Endodermal cell (in vitro differentiated cells): ENCODE results near the gene MYRIP. TPM values are rescaled to one million over a fixed set of nuclear protein-coding genes. Genes with fewer than 3 reads are reported as not detected.

Source experiments
- DNase-seq: peaks from one replicate; pipeline ENCODE4 v3.0.0-alpha.2; 2017
- H3K27ac ChIP-seq: 2 replicates; pipeline ENCODE4 v1.5.1; 2013; ENCODE audit warnings: mild to moderate bottlenecking, low read depth, low read length, moderate library complexity
- H3K27me3 ChIP-seq: 2 replicates; pipeline ENCODE4 v1.6.1; 2013; ENCODE audit warnings: mild to moderate bottlenecking, low read length, moderate library complexity; ENCODE audit not compliant: insufficient read depth, control insufficient read depth, poor library complexity, severe bottlenecking
- H3K36me3 ChIP-seq: 2 replicates; pipeline ENCODE4 v1.7.0; 2013; ENCODE audit warnings: mild to moderate bottlenecking, low read length, moderate library complexity; ENCODE audit not compliant: control insufficient read depth, insufficient read depth
- H3K4me1 ChIP-seq: one replicate; pipeline ENCODE4 v1.7.0; 2013; ENCODE audit warnings: low read length; ENCODE audit not compliant: control insufficient read depth, insufficient read depth
- H3K4me3 ChIP-seq: 2 replicates; pipeline ENCODE4 v1.5.1; 2013; ENCODE audit warnings: mild to moderate bottlenecking, low read length, moderate library complexity
- H3K9ac ChIP-seq: 2 replicates; pipeline ENCODE4 v1.6.1; 2013; ENCODE audit warnings: mild to moderate bottlenecking, low read length, moderate library complexity; ENCODE audit not compliant: poor library complexity, severe bottlenecking; ENCODE audit errors: extremely low read depth
- H3K9me3 ChIP-seq: 2 replicates; pipeline ENCODE4 v1.6.1; 2013; ENCODE audit warnings: mild to moderate bottlenecking, low read length, moderate library complexity; ENCODE audit not compliant: control insufficient read depth
- H3K27ac Mint-ChIP-seq: 2 replicates; pipeline ENCODE4 v1.8.0; 2020; ENCODE audit warnings: mixed read lengths
- H3K27me3 Mint-ChIP-seq: 2 replicates; pipeline ENCODE4 v1.8.0; 2021; ENCODE audit warnings: mild to moderate bottlenecking, mixed read lengths; ENCODE audit not compliant: insufficient read depth
- H3K36me3 Mint-ChIP-seq: 2 replicates; pipeline ENCODE4 v1.8.0; 2020; ENCODE audit warnings: low read depth, mixed read lengths
- H3K4me1 Mint-ChIP-seq: 2 replicates; pipeline ENCODE4 v1.8.0; 2020; ENCODE audit warnings: mixed read lengths
- H3K4me3 Mint-ChIP-seq: 2 replicates; pipeline ENCODE4 v1.8.0; 2020; ENCODE audit warnings: mild to moderate bottlenecking, moderate library complexity, mixed read lengths
- H3K9me3 Mint-ChIP-seq: 2 replicates; pipeline ENCODE4 v1.8.0; 2020; ENCODE audit warnings: mild to moderate bottlenecking, mixed read lengths
- WGBS, 2 experiments: methylation state at CpG; one replicate each; pipeline versions ENCODE4 v1.1.5 to v1.1.7; 2013; ENCODE audit warnings: missing lambda C conversion rate in 2 of 2, mixed read lengths in 1 of 2; ENCODE audit not compliant: insufficient coverage in 1 of 2, insufficient read length in 1 of 2; 5-methylcytosine and 5-hydroxymethylcytosine counted together
- total RNA-seq, 2 donors: library from RNA; stranded (reverse); fragmentation: NEBNext Ultra II Directional in 1 of 2; extraction: Animal tissue kit (Norgen Biotek cat#: 25700) in 1 of 2; gene quantifications; 2 replicates in 1 of 2; 3 replicates in 1 of 2; pipeline ENCODE4 v1.2.1, GENCODE V29; 2021
- TF ChIP-seq, protein P1 (sequence below): fragments of 200-600 bp; sonication (generic); conservative IDR thresholded peaks from 2 replicates; pipeline ENCODE4 v1.5.0; 2021; ENCODE audit warnings: antibody characterized with exemption, mild to moderate bottlenecking

MYRIP gene
- total RNA-seq, 2 donors from 2014 or later: 4.3 to 4.6 TPM

DNA sequence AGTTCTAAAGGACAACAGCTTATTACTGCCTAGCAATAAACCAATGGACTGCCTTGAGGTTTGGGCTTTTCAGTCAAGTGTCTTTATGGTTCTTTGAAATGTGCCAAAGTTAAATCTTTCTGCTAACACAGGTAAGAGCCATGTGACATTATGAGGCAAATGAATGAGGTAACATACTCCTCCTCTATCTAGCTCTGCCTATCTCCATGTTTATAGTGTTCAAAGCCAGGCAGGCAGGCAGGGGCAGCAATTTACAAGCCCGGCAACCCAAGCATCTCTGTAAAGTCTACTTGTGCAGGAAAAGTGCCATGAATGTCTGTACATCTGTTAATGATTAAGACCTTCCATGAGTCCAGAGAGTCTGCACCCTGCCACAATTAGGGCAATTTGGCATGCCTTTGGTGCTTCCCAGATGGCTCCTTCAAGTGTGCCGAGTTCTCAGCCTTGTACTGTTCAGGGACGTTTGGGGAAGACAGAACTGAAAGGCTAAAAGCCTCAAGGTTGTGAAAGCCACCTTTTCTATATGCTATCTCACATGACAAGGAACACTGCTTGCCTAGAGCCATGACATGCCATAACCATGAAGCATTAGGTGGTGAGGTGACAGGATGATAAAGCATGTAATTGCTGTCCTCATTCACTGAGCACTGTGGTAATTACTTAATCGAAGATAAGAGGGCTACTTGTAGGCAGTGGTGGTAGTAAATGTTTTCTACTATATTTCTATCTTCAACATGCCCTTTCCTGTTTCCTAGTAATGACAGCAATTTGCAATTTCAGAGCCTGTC, 458.7 kb downstream of the MYRIP start:
- H3K4me3 Mint-ChIP-seq: no peak overlapping the region
- TF ChIP-seq, protein P1, sequence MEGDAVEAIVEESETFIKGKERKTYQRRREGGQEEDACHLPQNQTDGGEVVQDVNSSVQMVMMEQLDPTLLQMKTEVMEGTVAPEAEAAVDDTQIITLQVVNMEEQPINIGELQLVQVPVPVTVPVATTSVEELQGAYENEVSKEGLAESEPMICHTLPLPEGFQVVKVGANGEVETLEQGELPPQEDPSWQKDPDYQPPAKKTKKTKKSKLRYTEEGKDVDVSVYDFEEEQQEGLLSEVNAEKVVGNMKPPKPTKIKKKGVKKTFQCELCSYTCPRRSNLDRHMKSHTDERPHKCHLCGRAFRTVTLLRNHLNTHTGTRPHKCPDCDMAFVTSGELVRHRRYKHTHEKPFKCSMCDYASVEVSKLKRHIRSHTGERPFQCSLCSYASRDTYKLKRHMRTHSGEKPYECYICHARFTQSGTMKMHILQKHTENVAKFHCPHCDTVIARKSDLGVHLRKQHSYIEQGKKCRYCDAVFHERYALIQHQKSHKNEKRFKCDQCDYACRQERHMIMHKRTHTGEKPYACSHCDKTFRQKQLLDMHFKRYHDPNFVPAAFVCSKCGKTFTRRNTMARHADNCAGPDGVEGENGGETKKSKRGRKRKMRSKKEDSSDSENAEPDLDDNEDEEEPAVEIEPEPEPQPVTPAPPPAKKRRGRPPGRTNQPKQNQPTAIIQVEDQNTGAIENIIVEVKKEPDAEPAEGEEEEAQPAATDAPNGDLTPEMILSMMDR: no peak
- H3K36me3 ChIP-seq: no peaks in the 10 kb centered on the region
- H3K9ac ChIP-seq: no peak overlapping the region
- H3K27ac Mint-ChIP-seq: no peak overlapping the region
- 88% methylated on average over 2 to 4 of the region's 4 CpGs for WGBS, 2 experiments
- H3K4me3 ChIP-seq: no peak overlapping the region
- no peaks in the 10 kb centered on the region for H3K4me1 ChIP-seq
- H3K4me1 Mint-ChIP-seq: peaks cover 6% of the 10 kb centered on the region
- H3K27me3 ChIP-seq: no peaks in the 10 kb centered on the region
- peaks cover 3% of the 10 kb centered on the region for H3K36me3 Mint-ChIP-seq
- H3K27me3 Mint-ChIP-seq: no peaks in the 10 kb centered on the region
- peak; percentile 21 for DNase-seq
- H3K9me3 Mint-ChIP-seq: peaks cover 12% of the 10 kb centered on the region
- H3K27ac ChIP-seq: peak overlapping the region; percentile 25
- H3K9me3 ChIP-seq: no peaks in the 10 kb centered on the region

DNA sequence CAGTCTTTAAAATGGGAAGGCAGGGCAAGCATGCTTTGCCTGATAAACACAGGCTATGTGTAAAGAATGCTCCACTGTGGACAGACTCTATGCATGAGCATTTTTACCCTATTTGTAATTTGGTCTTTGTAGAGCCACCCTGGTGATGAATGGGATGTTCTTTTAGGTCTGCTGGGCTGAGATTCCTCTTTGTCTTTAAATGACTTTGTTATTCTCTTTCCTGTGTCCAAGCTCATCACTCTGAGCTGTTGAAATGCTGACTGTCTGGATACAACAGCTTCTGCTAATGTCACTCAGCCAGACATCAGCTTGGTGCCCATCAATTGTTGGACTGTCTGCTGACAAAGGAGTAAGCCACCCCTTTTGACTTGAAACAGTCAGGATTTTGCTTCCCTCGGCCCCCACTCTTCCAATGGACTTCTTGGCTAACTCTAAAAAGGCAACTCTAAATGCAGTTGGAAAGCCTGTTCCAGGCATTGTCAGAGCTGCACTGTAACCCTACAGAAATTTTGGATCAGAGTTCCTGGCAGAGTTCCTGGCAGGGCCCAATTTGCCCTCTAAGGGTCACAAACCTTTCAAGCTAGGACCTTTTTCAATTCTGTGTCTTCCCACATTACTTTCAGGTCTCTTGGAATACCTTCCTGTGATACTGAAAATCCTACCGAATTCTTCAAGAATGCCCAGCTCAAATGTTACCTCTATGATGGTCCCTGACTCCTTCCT, 459.6 kb downstream of the MYRIP start:
- H3K4me1 Mint-ChIP-seq: peaks cover 6% of the 10 kb centered on the region
- Histone ChIP-seq H3K4me3 (no peak overlapping the region), H3K27ac (peak overlapping the region; percentile 62), H3K9ac (no peak overlapping the region), H3K9me3 (no peaks in the 10 kb centered on the region), H3K4me1 (no peaks in the 10 kb centered on the region), H3K36me3 (no peaks in the 10 kb centered on the region), H3K27me3 (no peaks in the 10 kb centered on the region)
- DNase-seq: no peak
- no peak overlapping the region for H3K4me3 Mint-ChIP-seq
- peaks cover 12% of the 10 kb centered on the region for H3K9me3 Mint-ChIP-seq
- H3K27me3 Mint-ChIP-seq: peaks cover 2% of the 10 kb centered on the region
- H3K27ac Mint-ChIP-seq: no peak overlapping the region
- WGBS, 2 experiments: 79 to 86% methylated on average over 2 of the region's 2 CpGs
- TF ChIP-seq, protein P1: no peak
- H3K36me3 Mint-ChIP-seq: peaks cover 3% of the 10 kb centered on the region

DNA sequence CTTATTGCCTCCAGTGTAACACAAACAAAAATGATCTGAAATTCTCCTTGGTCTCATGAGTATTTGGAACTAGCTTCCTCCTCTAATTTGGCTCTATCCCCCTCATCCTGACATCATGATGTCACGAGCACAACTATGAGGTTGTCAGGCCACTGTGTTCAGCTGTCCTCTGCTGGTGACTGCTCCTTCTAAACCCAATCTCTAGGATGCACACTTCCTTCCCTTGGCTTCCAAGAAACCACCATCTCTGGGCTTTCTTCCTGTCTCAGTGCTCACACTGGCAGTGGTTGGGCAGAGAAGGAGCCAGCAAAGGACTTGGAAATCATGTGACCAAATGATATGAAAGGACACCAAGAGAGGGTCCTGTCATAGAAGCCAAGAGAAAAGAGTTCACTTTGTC, 469.4 kb downstream of the MYRIP start:
- no peak overlapping the region for H3K4me3 Mint-ChIP-seq
- Histone ChIP-seq H3K4me1 (no peaks in the 10 kb centered on the region), H3K27ac (no peak overlapping the region), H3K9ac (no peak overlapping the region), H3K36me3 (no peaks in the 10 kb centered on the region), H3K4me3 (no peak overlapping the region), H3K27me3 (no peaks in the 10 kb centered on the region), H3K9me3 (no peaks in the 10 kb centered on the region)
- DNase-seq: no peak
- H3K27ac Mint-ChIP-seq: no peak overlapping the region
- TF ChIP-seq, protein P1: no peak
- 0% methylated on average over 1 of the region's 1 CpG for WGBS, 2 experiments
- H3K4me1 Mint-ChIP-seq: no peaks in the 10 kb centered on the region
- peaks cover 11% of the 10 kb centered on the region for H3K9me3 Mint-ChIP-seq
- H3K36me3 Mint-ChIP-seq: no peaks in the 10 kb centered on the region
- H3K27me3 Mint-ChIP-seq: peaks cover 1% of the 10 kb centered on the region
